Ectodermal cell (in vitro differentiated cells): ENCODE measurements around the gene MRAS.
"Not testable (repeated sequence)": the region's sequence is repeated elsewhere in the genome, so short reads cannot be mapped to it uniquely, and the experiment has no call there.

Experiments used
- H3K27ac ChIP-seq: 2 replicates; pipeline ENCODE4 v1.7.0; 2013; ENCODE audit warnings: mild to moderate bottlenecking, low read depth, low read length; ENCODE audit not compliant: insufficient read depth, poor library complexity, severe bottlenecking
- H3K27me3 ChIP-seq: 2 replicates; pipeline ENCODE4 v1.7.0; 2013; ENCODE audit warnings: mild to moderate bottlenecking, low read length; ENCODE audit not compliant: insufficient read depth, control insufficient read depth, poor library complexity, severe bottlenecking
- H3K36me3 ChIP-seq: one replicate; pipeline ENCODE4 v1.7.0; 2013; ENCODE audit warnings: low read length; ENCODE audit not compliant: control insufficient read depth, insufficient read depth
- H3K4me1 ChIP-seq: one replicate; pipeline ENCODE4 v1.7.0; 2013; ENCODE audit warnings: low read length; ENCODE audit not compliant: control insufficient read depth, insufficient read depth
- H3K4me3 ChIP-seq: 2 replicates; pipeline ENCODE4 v1.7.0; 2013; ENCODE audit warnings: low read depth, low read length, control low read depth; ENCODE audit not compliant: insufficient read depth
- H3K9me3 ChIP-seq: 2 replicates; pipeline ENCODE4 v1.7.0; 2013; ENCODE audit warnings: mild to moderate bottlenecking, low read length, moderate library complexity; ENCODE audit not compliant: control insufficient read depth
- WGBS, 2 experiments: methylation state at CpG; one replicate each; pipeline ENCODE4 v1.1.7; 2013; ENCODE audit warnings: missing lambda C conversion rate in 2 of 2; 5-methylcytosine and 5-hydroxymethylcytosine counted together

Gene MRAS

GRCh38 chr3:138412821-138413551 is 64.6 kb downstream of the MRAS start:
- 88 to 91% methylated on average over 9 of the region's 9 CpGs for WGBS, 2 experiments
- no peak overlapping the region for H3K27ac ChIP-seq
- H3K4me1 ChIP-seq: no peaks in the 10 kb centered on the region

GRCh38 chr3:138416236-138416635 is 67.9 kb downstream of the MRAS start:
- H3K36me3 ChIP-seq, H3K9me3 ChIP-seq, H3K27ac ChIP-seq, H3K27me3 ChIP-seq, H3K4me3 ChIP-seq, H3K4me1 ChIP-seq: not testable (repeated sequence)
- WGBS, 2 experiments: 86 to 88% methylated on average over 4 of the region's 4 CpGs

More at GRCh38 chr3:138412821-138413551, 64.6 kb downstream of the MRAS start:
- no peak overlapping the region for H3K4me3 ChIP-seq
- H3K9me3 ChIP-seq: no peaks in the 10 kb centered on the region
- no peaks in the 10 kb centered on the region for H3K27me3 ChIP-seq
- H3K36me3 ChIP-seq: no peaks in the 10 kb centered on the region

GRCh38 chr3:138417559-138417982 is 69.2 kb downstream of the MRAS start:
- H3K4me3 ChIP-seq: no peak overlapping the region
- H3K9me3 ChIP-seq: no peaks in the 10 kb centered on the region
- H3K36me3 ChIP-seq: no peaks in the 10 kb centered on the region
- H3K27me3 ChIP-seq: no peaks in the 10 kb centered on the region
- no peak overlapping the region for H3K27ac ChIP-seq
- H3K4me1 ChIP-seq: no peaks in the 10 kb centered on the region
- WGBS, 2 experiments: 20% methylated on average over 7 of the region's 7 CpGs

- H3K36me3 ChIP-seq: no peaks in the 10 kb centered on the region
- no peaks in the 10 kb centered on the region for H3K4me1 ChIP-seq
- no peak overlapping the region for H3K4me3 ChIP-seq
- WGBS, 2 experiments: 76 to 93% methylated on average over 3 to 5 of the region's 5 CpGs
- H3K9me3 ChIP-seq: no peaks in the 10 kb centered on the region
- H3K27ac ChIP-seq: no peak overlapping the region
- no peaks in the 10 kb centered on the region for H3K27me3 ChIP-seq
Observed at GRCh38 chr3:138418601-138419206, 70.3 kb downstream of the MRAS start.

GRCh38 chr3:138423316-138423715 is 74.9 kb downstream of the MRAS start:
- Histone ChIP-seq H3K9me3 (no peaks in the 10 kb centered on the region), H3K36me3 (no peaks in the 10 kb centered on the region), H3K27me3 (no peaks in the 10 kb centered on the region), H3K27ac (no peak overlapping the region), H3K4me3 (no peak overlapping the region), H3K4me1 (no peaks in the 10 kb centered on the region)
- WGBS, 2 experiments: 72 to 83% methylated on average over 1 of the region's 1 CpG

- Histone ChIP-seq H3K27me3 (no peaks in the 10 kb centered on the region), H3K27ac (no peak overlapping the region), H3K36me3 (no peaks in the 10 kb centered on the region), H3K4me1 (no peaks in the 10 kb centered on the region), H3K4me3 (no peak overlapping the region), H3K9me3 (no peaks in the 10 kb centered on the region)
- WGBS, 2 experiments: 93 to 96% methylated on average over 2 of the region's 2 CpGs
Observed at GRCh38 chr3:138424323-138424722, 75.9 kb downstream of the MRAS start.

GRCh38 chr3:138426211-138426610 is 77.8 kb downstream of the MRAS start:
- H3K27ac ChIP-seq: no peak overlapping the region
- H3K36me3 ChIP-seq: no peaks in the 10 kb centered on the region
- no peaks in the 10 kb centered on the region for H3K4me1 ChIP-seq
- no peaks in the 10 kb centered on the region for H3K9me3 ChIP-seq
- H3K4me3 ChIP-seq: no peak overlapping the region
- H3K27me3 ChIP-seq: no peaks in the 10 kb centered on the region
- 70 to 74% methylated on average over 3 of the region's 3 CpGs for WGBS, 2 experiments

GRCh38 chr3:138426754-138427153 is 78.4 kb downstream of the MRAS start:
- not testable (repeated sequence) for H3K4me1 ChIP-seq, H3K9me3 ChIP-seq, H3K36me3 ChIP-seq, H3K27me3 ChIP-seq, H3K27ac ChIP-seq, H3K4me3 ChIP-seq
- WGBS, 2 experiments: 88 to 99% methylated on average over 2 of the region's 4 CpGs

GRCh38 chr3:138429665-138430064 is 81.3 kb downstream of the MRAS start:
- Histone ChIP-seq H3K36me3 (no peaks in the 10 kb centered on the region), H3K4me1 (peaks cover 2% of the 10 kb centered on the region), H3K9me3 (no peaks in the 10 kb centered on the region), H3K27me3 (peaks cover 22% of the 10 kb centered on the region), H3K4me3 (no peak overlapping the region), H3K27ac (no peak overlapping the region)
- WGBS, 2 experiments: 82 to 92% methylated on average over 3 of the region's 3 CpGs

GRCh38 chr3:138432576-138433240 is 84.3 kb downstream of the MRAS start:
- 79 to 87% methylated on average over 4 of the region's 4 CpGs for WGBS, 2 experiments
- Histone ChIP-seq H3K4me3 (no peak overlapping the region), H3K4me1 (peaks cover 8% of the 10 kb centered on the region), H3K27ac (no peak overlapping the region), H3K27me3 (peaks cover 53% of the 10 kb centered on the region), H3K36me3 (no peaks in the 10 kb centered on the region), H3K9me3 (no peaks in the 10 kb centered on the region)
